Mucosa of rectum (tissue), 2 donors: ENCODE results near the gene RTP2.
"Not testable (repeated sequence)": the region's sequence is repeated elsewhere in the genome, so short reads cannot be mapped to it uniquely, and the experiment has no call there.

ENCODE experiments used
- H3K27ac ChIP-seq, 2 donors: one replicate each; pipeline ENCODE4 v1.7.0; 2013; ENCODE audit warnings: inconsistent platforms in 2 of 2, low read depth in 2 of 2, low read length in 2 of 2
- H3K27me3 ChIP-seq, 2 donors: one replicate each; pipeline ENCODE4 v1.7.0; 2013; ENCODE audit warnings: low read length in 2 of 2; ENCODE audit not compliant: control insufficient read depth in 2 of 2, insufficient read depth in 2 of 2
- H3K36me3 ChIP-seq, 2 donors: one replicate each; pipeline ENCODE4 v1.7.0; 2013; ENCODE audit warnings: low read length in 2 of 2; ENCODE audit not compliant: control insufficient read depth in 2 of 2, insufficient read depth in 2 of 2
- H3K4me1 ChIP-seq, 2 donors: one replicate each; pipeline ENCODE4 v1.7.0; 2013; ENCODE audit warnings: low read length in 2 of 2, mild to moderate bottlenecking in 1 of 2; ENCODE audit not compliant: control insufficient read depth in 2 of 2, insufficient read depth in 2 of 2
- H3K4me3 ChIP-seq, 2 donors: one replicate each; pipeline ENCODE4 v1.7.0; 2013; ENCODE audit warnings: low read length in 2 of 2
- H3K9ac ChIP-seq, 2 donors: one replicate each; pipeline ENCODE4 v1.7.0; 2013; ENCODE audit warnings: low read length in 2 of 2, low read depth in 1 of 2, mild to moderate bottlenecking in 1 of 2
- H3K9me3 ChIP-seq, 2 donors: one replicate each; pipeline ENCODE4 v1.7.0; 2013; ENCODE audit warnings: low read length in 2 of 2; ENCODE audit not compliant: control insufficient read depth in 2 of 2
- donor health status: healthy.
- donor health status: Normal muscosa, but diverticular disease.

RTP2 gene

GRCh38 chr3:187695449-187695848 lies 6.9 kb downstream of the RTP2 start:
- Histone ChIP-seq H3K4me3 (no peak overlapping the region), H3K27me3 (peaks cover 0 to 4% of the 10 kb centered on the region in 2 donors), H3K9me3 (no peaks in the 10 kb centered on the region), H3K27ac (no peak overlapping the region), H3K36me3 (no peaks in the 10 kb centered on the region), H3K4me1 (no peaks in the 10 kb centered on the region), H3K9ac (no peak overlapping the region)

GRCh38 chr3:187694801-187695200 lies 7.6 kb downstream of the RTP2 start:
- no peaks in the 10 kb centered on the region for H3K4me1 ChIP-seq
- no peaks in the 10 kb centered on the region for H3K36me3 ChIP-seq
- H3K4me3 ChIP-seq, result no peak overlapping the region
- H3K27me3 ChIP-seq, result peaks cover 0 to 7% of the 10 kb centered on the region in 2 donors
- H3K9ac ChIP-seq, result no peak overlapping the region
- H3K27ac ChIP-seq, result no peak overlapping the region
- H3K9me3 ChIP-seq, result no peaks in the 10 kb centered on the region

GRCh38 chr3:187693431-187693830 lies 8.9 kb downstream of the RTP2 start:
- H3K9me3 ChIP-seq, result no peaks in the 10 kb centered on the region
- no peak overlapping the region for H3K9ac ChIP-seq
- H3K4me3 ChIP-seq, result no peak overlapping the region
- H3K27ac ChIP-seq, result no peak overlapping the region
- H3K27me3 ChIP-seq, result peaks cover 0 to 7% of the 10 kb centered on the region in 2 donors
- no peaks in the 10 kb centered on the region for H3K36me3 ChIP-seq
- no peaks in the 10 kb centered on the region for H3K4me1 ChIP-seq

GRCh38 chr3:187689984-187690383 lies 12.4 kb downstream of the RTP2 start:
- Histone ChIP-seq H3K27me3 (peaks cover 0 to 7% of the 10 kb centered on the region in 2 donors), H3K9me3 (peaks cover 0 to under 1% of the 10 kb centered on the region in 2 donors), H3K9ac (no peak overlapping the region), H3K4me1 (no peaks in the 10 kb centered on the region), H3K36me3 (no peaks in the 10 kb centered on the region), H3K27ac (no peak overlapping the region), H3K4me3 (no peak overlapping the region)

GRCh38 chr3:187686621-187687273 lies 15.6 kb downstream of the RTP2 start:
- Histone ChIP-seq H3K36me3 (no peaks in the 10 kb centered on the region), H3K4me3 (no peak overlapping the region), H3K9me3 (peaks cover 0 to 4% of the 10 kb centered on the region in 2 donors), H3K9ac (no peak overlapping the region), H3K27me3 (peaks cover 0 to 4% of the 10 kb centered on the region in 2 donors), H3K4me1 (no peaks in the 10 kb centered on the region), H3K27ac (no peak overlapping the region)

- Histone ChIP-seq H3K4me1 (no peaks in the 10 kb centered on the region), H3K36me3 (no peaks in the 10 kb centered on the region), H3K9ac (no peak overlapping the region), H3K27me3 (peaks cover 0 to 4% of the 10 kb centered on the region in 2 donors), H3K27ac (no peak overlapping the region), H3K4me3 (no peak overlapping the region), H3K9me3 (peaks cover 0 to 4% of the 10 kb centered on the region in 2 donors)
These were observed 16.4 kb downstream of the RTP2 start for GRCh38 chr3:187685948-187686347.

- H3K27me3 ChIP-seq, result peaks cover 0 to 1% of the 10 kb centered on the region in 2 donors
These were observed 17.5 kb downstream of the RTP2 start for GRCh38 chr3:187684880-187685279.

GRCh38 chr3:187684444-187684843 lies 17.9 kb downstream of the RTP2 start:
- Histone ChIP-seq H3K9me3 (peaks cover 0 to 4% of the 10 kb centered on the region in 2 donors), H3K27ac (no peak overlapping the region), H3K36me3 (no peaks in the 10 kb centered on the region)

More at GRCh38 chr3:187684880-187685279, 17.5 kb downstream of the RTP2 start:
- Histone ChIP-seq H3K9ac (no peak overlapping the region), H3K27ac (no peak overlapping the region), H3K36me3 (no peaks in the 10 kb centered on the region), H3K4me1 (no peaks in the 10 kb centered on the region), H3K4me3 (no peak overlapping the region), H3K9me3 (peaks cover 0 to 4% of the 10 kb centered on the region in 2 donors)

GRCh38 chr3:187681756-187682155 lies 20.6 kb downstream of the RTP2 start:
- H3K36me3 ChIP-seq, H3K27ac ChIP-seq, H3K9me3 ChIP-seq, H3K9ac ChIP-seq, H3K4me1 ChIP-seq, H3K27me3 ChIP-seq, H3K4me3 ChIP-seq: not testable (repeated sequence)

More at GRCh38 chr3:187684444-187684843, 17.9 kb downstream of the RTP2 start:
- Histone ChIP-seq H3K4me3 (no peak overlapping the region), H3K4me1 (no peaks in the 10 kb centered on the region), H3K27me3 (no peaks in the 10 kb centered on the region), H3K9ac (no peak overlapping the region)

- no peak overlapping the region for H3K27ac ChIP-seq
- no peaks in the 10 kb centered on the region for H3K36me3 ChIP-seq
- peaks cover 0 to 2% of the 10 kb centered on the region in 2 donors for H3K9me3 ChIP-seq
- no peak overlapping the region for H3K4me3 ChIP-seq
- H3K27me3 ChIP-seq, result peaks cover 0 to 3% of the 10 kb centered on the region in 2 donors
- no peak overlapping the region for H3K9ac ChIP-seq
- no peaks in the 10 kb centered on the region for H3K4me1 ChIP-seq
These were observed 22.5 kb downstream of the RTP2 start for GRCh38 chr3:187679638-187680396.
